Ishikawa (cell line): ENCODE results near the gene MT1H.

Experiments used
- CEBPB ChIP-seq: IDR thresholded peaks from 2 replicates; pipeline ENCODE4 v1.6.1; 2012
- CREB1 ChIP-seq: IDR thresholded peaks from 2 replicates; pipeline ENCODE4 v1.6.1; 2012; ENCODE audit warnings: low read depth
- EGR1 ChIP-seq: IDR thresholded peaks from 2 replicates; pipeline ENCODE4 v1.6.1; 2012
- EP300 ChIP-seq: IDR thresholded peaks from 2 replicates; pipeline ENCODE4 v1.6.1; 2012; ENCODE audit warnings: borderline replicate concordance
- FOXM1 ChIP-seq: IDR thresholded peaks from 2 replicates; pipeline ENCODE4 v1.6.1; 2012; ENCODE audit warnings: low read depth, borderline replicate concordance
- NFIC ChIP-seq: IDR thresholded peaks from 2 replicates; pipeline ENCODE4 v1.6.1; 2012
- RAD21 ChIP-seq: IDR thresholded peaks from 2 replicates; pipeline ENCODE4 v1.6.1; 2012; ENCODE audit warnings: low read depth
- REST ChIP-seq: IDR thresholded peaks from 2 replicates; pipeline ENCODE4 v1.6.1; 2012; ENCODE audit warnings: low read depth, mild to moderate bottlenecking
- TAF1 ChIP-seq: IDR thresholded peaks from 2 replicates; pipeline ENCODE4 v1.6.1; 2012; ENCODE audit warnings: low read depth, mild to moderate bottlenecking
- TCF12 ChIP-seq: IDR thresholded peaks from 2 replicates; pipeline ENCODE4 v1.6.1; 2012; ENCODE audit warnings: low read depth
- TEAD4 ChIP-seq: IDR thresholded peaks from 2 replicates; pipeline ENCODE4 v1.6.1; 2012
- USF1 ChIP-seq: IDR thresholded peaks from 2 replicates; pipeline ENCODE4 v1.6.1; 2012
- YY1 ChIP-seq: IDR thresholded peaks from 2 replicates; pipeline ENCODE4 v1.6.1; 2012; ENCODE audit warnings: low read depth
- ZBTB7A ChIP-seq: IDR thresholded peaks from 2 replicates; pipeline ENCODE4 v1.6.1; 2012; ENCODE audit warnings: low read depth
- TF ChIP-seq, protein P1 (sequence below): IDR thresholded peaks from 2 replicates; pipeline ENCODE4 v1.6.1; 2012

Gene MT1H

DNA sequence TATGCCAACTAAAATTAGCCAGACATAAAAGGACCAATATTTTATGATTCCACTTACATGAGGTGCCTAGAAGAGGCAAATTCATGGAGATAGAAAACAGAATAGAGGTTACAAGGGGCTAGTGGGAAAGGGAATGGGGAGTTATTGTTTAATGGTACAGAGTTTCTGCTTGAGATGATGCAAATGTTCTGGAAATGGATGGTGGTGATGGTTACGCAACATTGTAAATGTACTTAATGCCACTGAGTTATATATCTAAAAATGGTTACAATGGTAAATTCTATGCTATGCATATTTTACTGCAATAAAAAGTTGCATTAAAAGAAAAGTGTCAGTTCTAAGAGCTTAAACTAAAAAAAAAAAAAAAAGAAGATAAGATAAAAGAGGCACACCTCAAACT lies 30.6 kb downstream of the MT1H start:
- TF ChIP-seq EP300 = no peak
- TF ChIP-seq CEBPB = peak; percentile 65

GRCh38 chr16:56700631-56701030 lies 31.0 kb downstream of the MT1H start:
- TF ChIP-seq EP300 = no peak
- TF ChIP-seq RAD21 = no peak
- no peak for TF ChIP-seq YY1
- no peak for TF ChIP-seq TCF12
- TF ChIP-seq TAF1 = no peak
- no peak for TF ChIP-seq USF1
- TF ChIP-seq REST = no peak
- TF ChIP-seq NFIC = no peak
- no peak for TF ChIP-seq EGR1
- TF ChIP-seq CEBPB = no peak
- no peak for TF ChIP-seq CREB1
- TF ChIP-seq FOXM1 = no peak

DNA sequence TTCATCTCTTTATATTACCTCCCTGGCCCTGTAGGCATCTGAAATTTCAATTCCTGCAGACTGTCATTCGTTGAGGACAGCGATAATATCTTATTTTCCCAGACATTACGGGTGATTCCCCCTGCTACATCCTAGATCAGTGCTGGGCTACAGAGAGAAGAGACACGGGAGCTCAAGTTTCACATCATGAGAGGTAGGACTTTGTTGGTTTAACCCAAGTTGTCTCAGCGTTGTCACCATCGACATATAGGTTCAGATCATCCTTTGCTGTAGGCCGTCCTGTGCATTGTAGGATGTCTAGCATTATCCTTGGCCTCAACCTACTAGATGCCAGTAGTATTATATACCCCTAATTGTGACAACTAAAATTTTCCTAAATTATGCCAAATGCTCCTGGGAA lies 31.9 kb downstream of the MT1H start:
- TF ChIP-seq YY1 (no peak), FOXM1 (no peak), EGR1 (no peak), TCF12 (no peak), USF1 (no peak), ZBTB7A (no peak), CEBPB (no peak), NFIC (no peak), TEAD4 (no peak), TAF1 (no peak), REST (no peak), RAD21 (no peak)
- TF ChIP-seq, protein P1, sequence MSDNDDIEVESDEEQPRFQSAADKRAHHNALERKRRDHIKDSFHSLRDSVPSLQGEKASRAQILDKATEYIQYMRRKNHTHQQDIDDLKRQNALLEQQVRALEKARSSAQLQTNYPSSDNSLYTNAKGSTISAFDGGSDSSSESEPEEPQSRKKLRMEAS = no peak

- no peak for TF ChIP-seq NFIC
- TF ChIP-seq FOXM1 = no peak
- no peak for TF ChIP-seq TAF1
- TF ChIP-seq CREB1 = no peak
- TF ChIP-seq ZBTB7A = no peak
- TF ChIP-seq TCF12 = no peak
- TF ChIP-seq CEBPB = no peak
- no peak for TF ChIP-seq USF1
- no peak for TF ChIP-seq RAD21
- TF ChIP-seq YY1 = no peak
- no peak for TF ChIP-seq TEAD4
- TF ChIP-seq REST = no peak
- no peak for TF ChIP-seq EP300
- TF ChIP-seq, protein P1 = no peak
- no peak for TF ChIP-seq EGR1
Observed at GRCh38 chr16:56702836-56703235, 33.2 kb downstream of the MT1H start.
